ENCODE measurements around the gene SASH1.
"Not testable (repeated sequence)": the region's sequence is repeated elsewhere in the genome, so short reads cannot be mapped to it uniquely, and the experiment has no call there.

The SASH1 gene

DNA sequence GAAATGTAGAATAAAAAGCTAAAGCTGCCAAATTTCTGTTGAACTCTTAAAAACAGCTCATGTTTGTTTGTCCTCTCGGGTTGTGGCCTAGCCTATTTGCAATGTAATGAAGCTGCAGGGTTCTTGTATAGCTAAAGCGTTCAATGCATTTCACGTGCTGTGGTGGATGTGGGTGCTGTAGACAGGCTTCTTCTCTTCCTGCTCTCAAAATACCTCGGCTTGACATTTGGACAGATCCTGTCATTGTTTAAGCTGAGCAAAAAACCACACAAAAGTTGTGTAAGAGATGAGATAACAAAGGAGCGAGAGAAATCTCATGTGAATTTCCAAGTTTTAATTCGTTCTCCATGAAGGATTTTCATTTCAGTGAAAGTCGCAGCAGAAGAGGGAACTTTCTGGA lies 207.9 kb downstream of the SASH1 start:
- no peak for DNase-seq (ENCODE audit: low read depth)

DNA sequence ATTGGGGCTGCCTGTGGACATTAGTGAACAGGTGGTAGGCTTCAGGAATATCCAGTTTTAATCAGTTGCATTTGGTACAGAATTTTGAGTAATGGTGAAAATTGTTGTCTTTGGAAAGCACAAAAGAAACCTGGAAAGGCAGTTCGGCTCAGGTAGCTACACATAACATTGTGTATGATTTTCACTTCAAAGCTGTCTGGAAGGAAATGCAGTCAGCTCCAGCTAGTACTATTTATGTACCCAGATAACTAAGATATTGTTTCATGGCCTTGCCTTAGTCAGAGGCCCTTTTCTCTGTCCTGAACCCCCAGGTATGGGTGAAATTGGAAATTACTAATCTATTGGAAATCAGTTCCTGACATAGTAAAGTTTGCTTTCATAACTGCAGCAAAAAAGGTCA lies 208.6 kb downstream of the SASH1 start:
- DNase-seq (ENCODE audit: low read depth), result no peak

- no peak for DNase-seq (ENCODE audit: low read depth)
These were observed 213.8 kb downstream of the SASH1 start for GRCh38 chr6:148556410-148556809.

GRCh38 chr6:148557796-148558321 lies 215.2 kb downstream of the SASH1 start:
- no peak for DNase-seq (ENCODE audit: low read depth)

DNA sequence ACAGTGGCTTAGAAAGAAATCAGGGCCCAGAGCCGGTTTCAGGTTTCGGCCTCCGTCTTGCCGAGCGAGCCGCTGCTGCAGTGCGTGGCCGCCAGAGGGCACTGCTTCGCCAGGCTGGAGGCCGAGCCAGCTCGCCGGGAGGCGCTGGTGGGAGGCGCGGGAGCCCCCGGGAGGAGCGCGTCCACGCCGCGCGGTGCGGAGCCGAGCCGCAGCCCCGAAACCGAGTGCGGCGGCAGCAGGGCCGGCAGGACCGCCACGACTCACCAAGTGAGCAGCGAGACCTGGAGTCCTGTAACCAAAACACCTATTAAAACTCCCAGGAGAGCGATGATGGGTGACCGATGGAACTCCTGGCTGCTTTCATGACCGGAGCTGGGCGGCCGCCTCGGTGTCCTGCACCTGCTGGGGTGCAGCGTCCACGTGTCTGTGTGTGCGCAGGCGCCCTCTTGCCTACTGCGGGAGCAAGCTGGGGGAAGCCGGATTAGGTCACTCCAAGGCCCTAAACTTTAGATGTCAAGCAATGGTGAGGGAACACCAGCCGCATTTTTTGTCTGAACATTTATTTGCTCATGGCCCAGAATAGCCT lies 217.3 kb downstream of the SASH1 start:
- DNase-seq (ENCODE audit: low read depth), result peak; percentile 57

- DNase-seq (ENCODE audit: low read depth), result no peak
These were observed 219.0 kb downstream of the SASH1 start for GRCh38 chr6:148561629-148562028.

DNA sequence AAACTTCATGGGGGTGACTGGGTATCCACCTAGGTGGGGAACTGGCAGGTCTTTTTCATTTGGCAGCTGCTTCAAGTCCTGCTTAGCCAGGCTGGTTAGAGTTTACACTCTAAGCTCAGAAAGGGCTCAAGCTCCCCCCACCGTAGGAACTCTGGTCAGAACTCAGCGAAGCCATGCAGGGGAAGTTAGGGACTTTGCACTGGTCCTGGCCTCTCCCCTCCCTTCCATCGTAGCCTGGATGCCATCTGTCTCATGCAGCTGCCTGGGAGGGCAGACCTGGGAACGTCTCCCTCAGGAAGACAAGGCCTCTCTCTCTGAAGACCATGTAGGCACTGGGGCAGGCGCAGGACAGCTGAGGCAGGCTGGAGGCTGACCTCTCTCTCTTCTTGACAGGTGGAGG lies 220.4 kb downstream of the SASH1 start:
- DNase-seq (ENCODE audit: low read depth), result no peak

DNA sequence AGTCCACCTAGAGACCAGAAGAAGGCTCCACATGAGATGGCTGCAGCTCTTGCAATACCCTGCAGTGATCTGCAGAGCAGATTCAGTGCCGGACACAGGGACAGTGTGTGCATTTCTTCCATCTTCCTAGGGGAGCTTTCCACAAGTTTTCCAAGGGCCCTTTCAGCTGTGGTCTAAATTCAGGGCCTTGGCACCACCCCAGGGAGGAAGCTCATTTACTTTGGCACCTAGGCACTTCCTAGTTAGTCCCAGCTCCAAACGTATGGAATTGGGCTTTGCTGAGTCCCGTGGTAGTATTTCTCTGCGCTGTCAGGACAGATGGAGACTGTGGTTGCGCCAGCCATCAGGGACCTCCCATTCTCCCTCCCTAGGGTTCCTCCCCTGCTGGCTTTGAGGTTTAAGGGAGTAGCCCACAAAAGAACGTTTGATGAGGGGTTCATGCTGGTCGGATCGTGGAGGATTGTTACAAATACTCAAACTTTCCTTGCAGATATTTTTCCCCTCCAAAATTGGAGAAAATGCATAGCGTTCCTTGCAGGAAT lies 221.9 kb downstream of the SASH1 start:
- DNase-seq (ENCODE audit: low read depth), result no peak

DNA sequence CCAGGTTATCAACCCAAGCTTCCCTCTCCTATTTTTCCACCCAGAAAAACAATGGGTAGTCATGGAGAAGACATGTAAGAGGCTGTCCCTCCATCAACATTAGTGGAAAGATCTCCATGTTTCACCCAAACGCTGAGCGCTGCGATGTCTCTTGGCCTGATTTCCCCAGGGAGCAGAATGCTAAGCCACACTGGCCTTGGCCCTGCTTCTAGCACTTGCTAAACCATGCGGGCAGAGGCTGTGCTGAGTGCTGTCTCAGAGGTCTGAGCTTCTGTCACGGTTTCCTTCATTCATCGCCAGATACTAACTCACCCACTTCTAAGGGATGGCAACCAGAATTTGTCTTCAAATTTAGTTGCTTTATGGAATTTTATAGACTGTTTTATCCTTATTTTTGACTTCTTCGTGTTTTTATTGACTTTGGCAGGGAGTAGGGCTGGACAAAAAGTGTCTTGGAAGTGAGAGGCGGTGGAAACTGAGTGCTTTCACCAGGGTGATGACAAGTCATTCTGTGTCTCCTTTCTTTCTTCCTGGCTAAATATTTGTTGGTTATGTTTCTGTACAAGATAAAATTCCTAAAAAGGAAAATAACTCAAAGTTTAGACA lies 222.8 kb downstream of the SASH1 start:
- no peak for DNase-seq (ENCODE audit: low read depth)

DNA sequence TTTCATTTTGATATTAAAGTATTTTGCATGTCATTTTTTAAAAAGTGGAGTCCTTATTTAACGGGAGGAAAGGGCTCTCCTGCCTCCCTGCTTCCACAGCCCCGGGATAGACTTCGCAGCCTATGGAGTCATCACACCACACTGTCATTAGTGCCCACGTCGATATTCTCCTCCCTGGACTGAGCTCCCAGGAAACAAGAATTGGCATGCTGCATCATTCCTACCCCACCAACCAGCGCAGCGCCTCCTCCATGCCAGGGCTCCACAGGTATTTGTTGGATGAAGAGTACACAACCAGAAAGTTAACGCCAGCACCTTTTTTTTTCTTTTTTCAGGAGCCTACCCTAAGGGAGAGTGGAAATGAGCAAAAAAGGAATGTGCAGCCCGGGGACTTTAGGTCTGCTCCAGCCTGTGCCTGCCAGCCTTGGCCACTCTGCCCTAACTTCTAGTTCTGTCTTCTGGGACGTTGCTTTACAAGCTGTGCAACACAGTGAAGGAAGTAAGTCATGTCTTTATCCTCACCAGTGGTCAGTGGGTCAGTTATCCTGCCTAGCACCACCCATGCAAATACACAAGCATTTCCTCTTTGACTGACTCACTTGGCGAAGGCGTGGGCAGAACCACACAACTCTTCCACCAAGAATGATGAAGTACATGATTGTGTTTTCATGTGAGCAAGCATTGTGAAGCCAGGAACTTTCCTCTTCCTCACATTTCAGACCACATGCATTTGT lies 223.5 kb downstream of the SASH1 start:
- DNase-seq (ENCODE audit: low read depth), result no peak

- no peak for DNase-seq (ENCODE audit: low read depth)
These were observed 224.2 kb downstream of the SASH1 start for GRCh38 chr6:148566664-148567350.

- no peak for DNase-seq (ENCODE audit: low read depth)
These were observed 227.8 kb downstream of the SASH1 start for GRCh38 chr6:148570456-148570855.

DNA sequence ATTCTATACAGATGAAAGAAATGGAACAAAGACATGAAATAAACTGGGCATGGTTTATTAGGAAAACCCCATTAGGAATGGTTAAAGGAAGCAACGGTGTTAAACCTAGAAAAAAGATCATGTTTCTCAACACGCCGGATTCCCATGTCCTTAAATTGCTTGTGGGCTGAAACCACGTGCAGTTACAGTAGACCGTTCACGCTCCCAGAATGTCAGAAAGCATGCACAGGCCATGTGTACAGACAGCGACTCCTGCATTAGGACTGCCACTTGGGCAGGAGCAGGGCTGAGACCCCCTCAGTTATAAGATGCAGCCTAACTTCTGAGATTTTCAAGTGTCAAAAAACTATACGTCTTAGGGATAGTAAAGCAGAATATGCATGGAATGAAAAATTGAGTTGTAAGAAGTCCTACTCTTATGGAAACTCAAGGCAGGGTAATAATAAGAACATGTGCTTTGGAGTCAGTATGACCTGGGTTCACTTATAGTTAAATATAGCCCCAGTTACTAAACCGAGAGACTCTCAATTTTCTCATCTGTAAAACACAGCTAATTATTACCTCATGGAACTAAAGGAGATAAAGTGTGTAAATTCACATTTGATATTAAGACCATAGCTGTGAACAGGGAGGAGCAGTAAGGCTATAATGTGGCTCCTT lies 230.2 kb downstream of the SASH1 start:
- no peak for DNase-seq (ENCODE audit: low read depth)

DNA sequence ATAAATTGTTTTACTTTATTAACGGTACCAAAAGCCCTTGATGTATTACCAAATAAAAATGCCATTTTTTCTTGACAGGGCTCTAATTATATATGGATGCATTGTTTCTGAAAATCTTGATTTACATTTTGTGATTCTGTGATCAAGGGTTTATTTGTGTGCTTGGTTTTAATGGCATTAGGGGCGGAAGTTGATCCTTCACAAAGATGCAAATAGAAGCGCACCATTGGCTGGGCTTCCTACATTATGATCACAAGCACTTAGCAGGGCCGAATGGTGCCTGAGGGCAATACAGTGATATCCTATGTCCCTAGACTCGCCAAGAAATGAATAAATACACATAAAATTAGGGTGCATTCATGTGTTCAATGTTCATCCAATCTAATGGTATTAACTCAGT lies 231.3 kb downstream of the SASH1 start:
- no peak for DNase-seq (ENCODE audit: low read depth)

- no peak for DNase-seq (ENCODE audit: low read depth)
These were observed 235.2 kb downstream of the SASH1 start for GRCh38 chr6:148577687-148578488.

- no peak for DNase-seq (ENCODE audit: low read depth)
These were observed 235.8 kb downstream of the SASH1 start for GRCh38 chr6:148578489-148578814.

DNA sequence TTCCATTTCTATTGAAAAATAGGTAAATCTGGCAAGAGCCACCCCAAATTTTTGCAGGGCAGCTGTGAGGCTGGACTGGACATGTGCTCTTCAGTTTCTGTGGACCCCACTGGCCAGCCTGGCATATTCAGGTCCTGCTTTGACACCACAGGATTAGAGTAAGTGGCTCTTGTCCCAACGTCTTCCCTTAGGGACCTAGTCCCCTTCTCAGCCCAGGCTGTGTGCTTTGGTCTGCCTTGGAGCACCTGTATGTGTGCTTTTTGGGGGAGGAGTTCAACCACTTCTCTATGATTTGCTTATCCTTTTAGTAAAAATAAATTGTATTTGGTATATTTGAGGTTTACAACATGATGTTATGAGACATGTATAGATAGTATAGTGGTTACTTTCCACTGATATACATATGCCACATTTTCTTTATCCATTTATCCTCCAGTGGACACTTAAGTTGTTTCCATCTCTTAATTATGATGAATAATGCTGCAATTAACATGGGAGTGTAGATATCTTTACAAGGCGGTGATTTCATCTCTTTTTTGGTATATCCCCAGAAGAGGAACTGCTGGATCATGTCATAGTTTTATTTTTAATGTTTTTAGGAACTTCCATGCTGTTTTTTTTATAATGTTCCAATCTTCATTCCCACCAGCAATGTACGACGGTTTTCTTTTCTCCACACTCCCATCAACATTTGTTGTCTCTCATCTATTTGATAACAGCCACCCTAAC lies 236.4 kb downstream of the SASH1 start:
- no peak for DNase-seq (ENCODE audit: low read depth)

- no peak for DNase-seq (ENCODE audit: low read depth)
These were observed 237.8 kb downstream of the SASH1 start for GRCh38 chr6:148580442-148580841.

- DNase-seq (ENCODE audit: low read depth), result no peak
These were observed 241.0 kb downstream of the SASH1 start for GRCh38 chr6:148583631-148584030.

DNA sequence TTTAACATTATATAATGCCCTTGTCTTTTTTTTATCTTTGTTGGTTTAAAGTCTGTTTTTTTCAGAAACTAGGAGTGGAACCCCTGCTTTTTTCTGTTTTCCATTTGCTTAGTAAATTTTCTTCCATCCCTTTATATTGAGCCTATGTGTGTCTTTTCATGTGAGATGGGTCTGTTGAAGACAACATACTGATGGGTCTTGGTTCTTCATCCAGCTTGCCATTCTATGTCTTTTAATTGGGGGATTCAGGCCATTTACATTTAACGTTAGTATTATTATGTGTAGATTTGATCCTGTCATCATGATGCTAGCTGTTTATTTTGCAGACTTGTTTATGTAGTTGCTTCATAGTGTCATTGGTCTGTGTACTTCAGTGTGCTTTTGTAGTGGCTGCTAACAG lies 243.0 kb downstream of the SASH1 start:
- not testable (repeated sequence) for DNase-seq (ENCODE audit: low read depth)

DNA sequence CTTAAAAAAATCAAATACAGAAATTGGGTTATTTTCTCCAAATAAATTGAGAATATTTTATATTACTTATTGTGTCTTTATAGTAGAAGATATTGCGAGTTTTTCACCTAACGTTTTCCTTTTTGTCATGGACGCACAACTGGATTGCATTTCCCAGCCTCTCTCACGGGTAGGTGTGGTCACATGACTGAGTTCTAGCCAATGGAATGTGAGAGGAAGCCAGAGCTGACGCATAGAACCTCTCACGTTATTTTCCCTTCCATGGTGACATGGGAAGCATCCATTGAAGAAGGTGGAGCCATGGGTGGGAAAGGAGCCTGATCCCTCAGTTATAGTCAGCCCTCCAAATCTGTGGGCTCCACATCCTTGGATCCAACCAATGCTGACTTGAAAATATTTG lies 248.2 kb downstream of the SASH1 start:
- DNase-seq (ENCODE audit: low read depth), result no peak

Measured in activated gamma-delta T cell treated with anti-CD3 and anti-CD28 coated beads, Interleukin-2, amount 50 U/mL, for 16 hours (primary cell).